Measurements from ENCODE around the gene LAS1L. TPM values are rescaled to one million over a fixed set of nuclear protein-coding genes. Genes with fewer than 3 reads are reported as not detected.
A peak's percentile ranks its signal among the peaks of the same experiment; 100 is the strongest.
"Not testable (repeated sequence)": the region's sequence is repeated elsewhere in the genome, so short reads cannot be mapped to it uniquely, and the experiment has no call there.

LAS1L gene
- total RNA-seq, 2 experiments from 2014 or later = 34.9 to 37.0 TPM

DNA sequence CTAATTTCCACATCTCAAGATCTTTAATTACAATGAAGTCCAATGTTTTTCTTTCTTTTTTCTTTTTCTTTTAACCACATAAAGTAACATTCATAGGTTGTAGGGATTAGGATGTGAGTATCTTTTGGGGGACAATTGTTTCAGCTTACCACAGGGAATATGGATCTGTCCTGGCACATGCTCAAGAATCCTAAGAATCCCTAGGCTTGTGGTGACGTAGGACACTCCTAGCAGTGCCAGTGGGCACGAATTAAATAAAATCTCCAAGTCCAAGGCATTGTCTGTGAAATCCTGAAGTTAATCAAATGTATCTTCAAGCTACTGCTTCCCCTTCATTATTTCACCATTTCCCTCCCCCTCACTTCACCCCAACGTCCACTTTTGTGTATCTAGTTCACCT lies 2.6 kb upstream of the LAS1L start:
- no peak for DNase-seq
- Mint-ChIP-seq H3K4me3 (no peak overlapping the region), H3K27ac (no peak overlapping the region), H3K36me3 (ENCODE audit: low read depth) (peaks cover 9% of the 10 kb centered on the region), H3K27me3 (no peaks in the 10 kb centered on the region), H3K4me1 (peaks cover 22% of the 10 kb centered on the region), H3K9me3 (no peaks in the 10 kb centered on the region)
- ChIA-PET CTCF (interaction anchor here (1.3 to 1.6 kb wide), 2 partner anchors 46 to 1192 kb away, joined by 3 to 4 read pairs; no protein-coding TSS in a partner anchor), POLR2A (no interaction called here)

DNA sequence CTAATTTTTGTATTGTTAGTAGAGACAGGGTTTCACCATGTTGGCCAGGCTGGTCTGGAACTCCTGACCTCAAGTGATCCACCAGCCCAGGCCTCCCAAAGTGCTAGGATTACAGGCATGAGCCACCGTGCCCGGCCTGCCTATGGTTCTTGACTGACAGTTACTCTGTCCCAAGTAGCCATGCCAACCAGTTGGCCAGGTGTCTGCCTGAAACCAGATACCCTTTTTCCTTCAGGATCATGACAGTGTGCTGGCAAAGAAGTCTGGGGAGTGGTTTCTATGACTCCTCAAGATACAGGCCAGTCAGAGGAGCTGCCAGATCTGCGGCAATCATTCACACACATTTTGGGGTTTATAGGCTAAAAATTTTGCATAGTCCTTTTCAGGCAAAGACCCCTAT lies 1.7 kb upstream of the LAS1L start:
- no peaks in the 10 kb centered on the region for H3K27me3 Mint-ChIP-seq
- no peaks in the 10 kb centered on the region for H3K9me3 Mint-ChIP-seq
- POLR2A ChIA-PET = no interaction called here
- H3K36me3 Mint-ChIP-seq (ENCODE audit: low read depth) = peaks cover 15% of the 10 kb centered on the region
- CTCF ChIA-PET = interaction anchor here (1.6 kb wide), 1 partner anchor 47 kb away, joined by 4 read pairs; no protein-coding TSS in a partner anchor
- peaks cover 22% of the 10 kb centered on the region for H3K4me1 Mint-ChIP-seq
- no peak overlapping the region for H3K27ac Mint-ChIP-seq
- H3K4me3 Mint-ChIP-seq = no peak overlapping the region
- DNase-seq = no peak

DNA sequence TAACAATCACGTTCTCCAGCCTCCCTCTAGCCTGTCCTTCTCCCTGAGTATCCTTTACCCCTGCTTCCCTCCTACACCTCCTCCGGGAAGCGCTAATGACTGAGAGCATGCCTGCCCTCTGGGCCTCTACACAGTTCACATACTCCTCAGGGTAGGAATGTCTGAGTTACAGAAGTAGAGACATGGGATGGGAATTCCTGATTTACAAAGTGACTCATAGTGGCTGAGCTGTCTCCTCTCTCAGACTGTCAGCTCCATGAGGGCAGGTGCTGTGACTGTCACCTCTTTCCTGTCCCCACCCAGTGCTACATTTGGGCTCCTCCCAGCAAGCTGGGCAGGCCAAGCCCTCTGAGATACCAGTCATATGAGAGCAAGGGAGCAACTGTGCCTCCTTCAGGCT lies 2.6 kb downstream of the LAS1L start:
- no peaks in the 10 kb centered on the region for H3K9me3 Mint-ChIP-seq
- no peak for DNase-seq
- ChIA-PET CTCF (no interaction called here), POLR2A (no interaction called here)
- peaks cover 22% of the 10 kb centered on the region for H3K4me1 Mint-ChIP-seq
- no peaks in the 10 kb centered on the region for H3K27me3 Mint-ChIP-seq
- H3K36me3 Mint-ChIP-seq (ENCODE audit: low read depth) = peaks cover 27% of the 10 kb centered on the region
- H3K4me3 Mint-ChIP-seq = no peak overlapping the region
- no peak overlapping the region for H3K27ac Mint-ChIP-seq

DNA sequence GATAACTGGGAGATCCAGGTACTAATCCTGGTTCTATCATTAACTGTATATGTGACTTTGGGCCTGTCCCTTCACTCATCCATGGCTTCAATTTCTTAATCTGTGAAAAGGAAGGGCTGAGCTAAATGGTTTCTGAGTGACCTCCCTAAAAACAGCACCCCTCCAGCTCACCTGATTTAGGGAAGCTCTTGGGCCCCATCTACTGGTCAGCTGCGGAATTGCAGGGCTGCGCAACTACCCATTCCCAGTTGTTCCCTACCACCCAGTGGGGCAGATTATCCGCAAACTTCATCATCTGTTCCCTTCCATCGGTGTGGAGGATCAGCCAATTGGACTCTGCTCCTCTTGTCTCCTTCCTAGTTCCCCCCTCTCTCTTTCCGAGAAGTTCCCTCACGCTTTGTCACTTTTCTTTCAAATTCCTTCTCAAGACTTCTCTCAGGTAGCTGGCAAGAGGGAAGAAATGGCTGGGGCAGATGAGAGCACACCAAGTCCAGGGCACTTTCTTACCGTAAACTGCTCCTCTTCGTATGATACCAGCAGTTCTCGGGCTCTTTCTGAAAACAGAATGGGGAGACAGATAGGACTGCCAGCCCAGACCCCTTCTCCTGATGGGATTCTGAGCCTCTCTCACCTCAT lies 5.8 kb downstream of the LAS1L start:
- Mint-ChIP-seq H3K27ac (no peak overlapping the region), H3K4me1 (peaks cover 13% of the 10 kb centered on the region), H3K4me3 (no peak overlapping the region), H3K36me3 (ENCODE audit: low read depth) (peaks cover 33% of the 10 kb centered on the region), H3K9me3 (no peaks in the 10 kb centered on the region), H3K27me3 (no peaks in the 10 kb centered on the region)
- DNase-seq = peak; percentile 48
- POLR2A ChIA-PET = no interaction called here
- CTCF ChIA-PET = interaction anchor here (0.6 to 2.2 kb wide), 10 partner anchors 9 to 1200 kb away, joined by 3 to 10 read pairs (median 3); partner anchors contain the start of gene EDA2R

DNA sequence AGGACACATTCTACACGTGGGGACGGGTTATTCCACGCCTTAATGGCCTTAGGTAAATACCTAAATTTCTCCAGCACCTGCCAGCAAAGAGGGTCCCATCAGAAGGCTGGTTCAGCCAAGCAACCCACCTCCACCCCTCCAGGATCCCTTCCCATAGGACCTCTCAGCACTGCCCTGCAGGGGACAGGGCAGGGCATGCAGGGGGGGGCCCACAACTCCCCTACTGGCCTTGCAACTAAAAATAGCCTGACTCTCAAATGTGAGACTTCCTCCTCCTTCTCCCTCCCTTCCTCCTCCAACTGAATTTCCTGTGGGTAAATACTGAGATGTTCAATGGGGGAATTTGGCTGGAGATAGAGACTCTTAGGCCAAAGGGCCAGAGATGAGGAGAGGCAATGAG lies 6.3 kb downstream of the LAS1L start:
- H3K36me3 Mint-ChIP-seq (ENCODE audit: low read depth) = peaks cover 33% of the 10 kb centered on the region
- H3K9me3 Mint-ChIP-seq = no peaks in the 10 kb centered on the region
- no peak overlapping the region for H3K27ac Mint-ChIP-seq
- peaks cover 8% of the 10 kb centered on the region for H3K4me1 Mint-ChIP-seq
- CTCF ChIA-PET = interaction anchor here (0.6 to 2.2 kb wide), 8 partner anchors 14 to 1200 kb away, joined by 3 to 10 read pairs (median 3); partner anchors contain the start of gene EDA2R
- H3K4me3 Mint-ChIP-seq = no peak overlapping the region
- no peak for DNase-seq
- POLR2A ChIA-PET = no interaction called here
- no peaks in the 10 kb centered on the region for H3K27me3 Mint-ChIP-seq

DNA sequence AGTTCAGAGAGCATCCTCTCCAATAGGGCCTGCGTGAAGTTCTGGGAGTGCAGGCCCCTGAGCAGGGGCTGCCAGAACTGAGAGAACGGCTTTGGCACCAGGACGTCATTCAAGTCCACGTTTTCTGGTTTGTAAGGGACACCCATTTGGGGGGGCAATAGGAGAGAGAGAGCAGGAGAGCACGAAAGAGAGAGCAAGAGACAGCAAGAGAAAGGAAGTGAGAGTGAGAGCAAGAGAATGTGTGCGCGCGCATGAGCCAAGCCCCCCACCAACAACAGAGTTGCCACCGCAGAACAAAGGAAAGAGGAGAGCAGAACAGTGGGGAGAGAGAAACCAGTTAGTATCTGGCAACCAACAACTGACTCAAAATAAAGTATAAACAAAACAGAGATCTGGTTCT lies 10.4 kb downstream of the LAS1L start:
- no peak for DNase-seq
- H3K4me3 Mint-ChIP-seq = no peak overlapping the region
- no peaks in the 10 kb centered on the region for H3K9me3 Mint-ChIP-seq
- CTCF ChIA-PET = no interaction called here
- no peaks in the 10 kb centered on the region for H3K4me1 Mint-ChIP-seq
- no peak overlapping the region for H3K27ac Mint-ChIP-seq
- peaks cover 36% of the 10 kb centered on the region for H3K36me3 Mint-ChIP-seq (ENCODE audit: low read depth)
- POLR2A ChIA-PET = no interaction called here
- H3K27me3 Mint-ChIP-seq = no peaks in the 10 kb centered on the region

DNA sequence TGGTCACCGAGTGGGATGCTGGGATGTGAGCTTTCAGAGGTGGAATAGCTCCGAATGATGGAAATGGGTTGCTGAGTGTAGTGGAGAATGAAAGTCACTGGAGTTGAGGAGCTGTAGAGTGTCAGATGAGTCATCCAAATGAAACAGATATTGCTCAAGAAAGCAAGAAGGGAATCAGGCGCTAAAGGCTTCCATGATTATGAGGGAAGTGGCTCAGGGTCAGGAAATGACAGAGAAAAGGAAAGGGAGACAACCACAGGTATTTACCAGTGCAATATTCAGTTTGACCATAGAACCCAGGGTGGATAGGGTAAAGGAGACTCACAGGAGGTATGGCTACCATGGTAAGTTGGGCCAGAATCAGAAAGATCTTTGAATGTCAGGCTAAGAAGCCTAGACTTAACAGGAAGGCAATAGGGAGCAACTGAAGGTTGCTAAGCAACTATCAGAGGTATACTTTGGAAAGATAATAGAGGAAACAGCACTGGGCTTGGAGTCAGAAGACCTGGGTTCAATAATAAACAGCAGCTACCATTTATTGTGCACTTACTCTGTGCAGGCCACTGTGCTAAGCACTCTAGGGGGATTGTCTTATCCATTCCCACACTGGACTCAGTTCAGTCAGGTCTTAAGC lies 11.7 kb downstream of the LAS1L start:
- Mint-ChIP-seq H3K9me3 (no peaks in the 10 kb centered on the region), H3K27me3 (no peaks in the 10 kb centered on the region), H3K36me3 (ENCODE audit: low read depth) (peaks cover 34% of the 10 kb centered on the region), H3K27ac (no peak overlapping the region), H3K4me1 (no peaks in the 10 kb centered on the region), H3K4me3 (no peak overlapping the region)
- ChIA-PET POLR2A (no interaction called here), CTCF (no interaction called here)
- no peak for DNase-seq

DNA sequence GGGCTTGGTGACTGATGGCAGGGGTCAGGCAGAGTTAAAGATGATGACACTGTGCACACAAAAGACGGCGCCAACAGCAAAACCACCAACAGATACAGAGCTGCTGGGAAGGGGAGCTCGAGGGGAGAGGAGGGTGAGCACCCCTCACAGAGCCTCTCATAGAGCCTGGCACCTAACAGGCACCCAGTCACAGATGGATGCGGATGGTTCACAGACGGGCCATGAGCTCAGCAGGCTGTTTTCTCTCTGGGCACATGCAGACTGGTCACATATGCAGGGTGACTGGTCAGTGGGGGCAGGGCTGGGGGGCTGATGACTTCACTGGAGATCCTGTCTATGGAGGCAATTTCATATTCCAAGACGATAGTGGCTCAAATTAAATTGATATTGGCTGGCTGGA lies 15.1 kb downstream of the LAS1L start:
- POLR2A ChIA-PET, H3K9me3 Mint-ChIP-seq, H3K4me3 Mint-ChIP-seq, H3K4me1 Mint-ChIP-seq, H3K27ac Mint-ChIP-seq, DNase-seq, H3K27me3 Mint-ChIP-seq: not testable (repeated sequence)
- H3K36me3 Mint-ChIP-seq (ENCODE audit: low read depth) = peaks cover 34% of the 10 kb centered on the region
- CTCF ChIA-PET = interaction anchor here (1.3 kb wide), 1 partner anchor 9 kb away, joined by 3 read pairs; no protein-coding TSS in a partner anchor

DNA sequence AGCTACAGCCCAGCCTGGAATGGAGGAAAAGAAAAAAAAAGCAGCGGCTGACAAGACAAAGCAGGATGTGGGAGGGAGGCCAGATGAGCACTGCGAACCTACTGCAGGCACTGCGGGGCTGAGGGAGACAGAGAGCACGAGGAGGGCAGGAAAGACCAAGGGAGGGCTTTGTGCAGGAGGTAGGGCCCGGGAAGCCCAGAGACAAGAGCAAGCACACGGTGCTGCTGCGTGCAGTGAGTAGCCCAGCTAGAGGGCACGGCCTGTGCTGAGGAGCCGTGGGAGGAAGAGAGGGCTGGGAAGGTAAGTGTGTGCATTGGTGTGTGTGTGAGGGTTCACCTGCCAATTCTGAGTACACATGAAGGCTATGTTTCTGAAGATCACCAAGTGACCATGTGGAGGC lies 15.6 kb downstream of the LAS1L start:
- H3K4me1 Mint-ChIP-seq, H3K9me3 Mint-ChIP-seq, H3K27me3 Mint-ChIP-seq, H3K27ac Mint-ChIP-seq, H3K4me3 Mint-ChIP-seq, DNase-seq, POLR2A ChIA-PET: not testable (repeated sequence)
- CTCF ChIA-PET = interaction anchor here (0.7 kb wide), 1 partner anchor 10 kb away, joined by 4 read pairs; no protein-coding TSS in a partner anchor
- H3K36me3 Mint-ChIP-seq (ENCODE audit: low read depth) = peaks cover 29% of the 10 kb centered on the region

DNA sequence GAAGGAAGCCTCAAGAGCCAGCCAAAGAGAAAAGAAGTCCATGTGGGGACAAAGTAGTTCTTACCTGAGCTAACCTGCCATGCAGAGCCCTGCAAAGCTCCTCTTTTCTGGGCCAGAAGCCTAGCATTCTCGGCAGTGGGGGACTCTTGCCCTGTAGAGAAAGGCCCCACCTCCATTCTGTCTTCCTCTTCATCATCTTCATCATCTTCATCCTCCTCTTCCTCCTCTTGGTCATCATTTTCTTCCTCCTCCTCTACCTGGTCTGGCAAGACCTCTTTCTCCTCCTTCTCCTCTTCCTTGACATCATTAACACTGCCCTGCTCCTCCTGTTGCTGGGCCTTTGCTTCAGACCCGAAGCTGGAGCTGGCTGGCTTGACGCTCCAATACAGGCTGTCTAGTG lies 16.7 kb downstream of the LAS1L start:
- ChIA-PET CTCF (no interaction called here), POLR2A (no interaction called here)
- no peaks in the 10 kb centered on the region for H3K9me3 Mint-ChIP-seq

DNA sequence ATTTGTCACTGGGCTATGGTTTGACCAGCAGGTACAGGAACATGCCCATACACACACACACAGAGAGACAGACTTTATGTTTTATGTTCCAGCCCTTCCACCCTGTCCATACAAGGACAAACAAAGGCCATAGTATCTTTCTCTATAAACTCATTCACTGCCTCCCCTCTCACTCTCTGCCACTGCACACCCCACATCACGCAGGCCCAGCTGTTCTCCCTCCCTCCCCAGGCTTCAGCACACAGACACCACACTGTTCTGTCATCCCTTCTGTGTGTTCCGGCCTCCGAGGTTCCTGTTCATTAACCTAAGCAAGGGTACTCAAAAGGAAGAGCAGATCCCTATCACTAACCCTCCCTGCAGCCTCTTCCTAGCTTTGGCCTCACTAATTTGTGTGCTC lies 17.8 kb downstream of the LAS1L start:
- no peak for DNase-seq
- peaks cover 21% of the 10 kb centered on the region for H3K36me3 Mint-ChIP-seq (ENCODE audit: low read depth)
- no peaks in the 10 kb centered on the region for H3K9me3 Mint-ChIP-seq
- H3K4me3 Mint-ChIP-seq = no peak overlapping the region
- CTCF ChIA-PET = no interaction called here
- H3K27ac Mint-ChIP-seq = no peak overlapping the region
- POLR2A ChIA-PET = no interaction called here
- H3K27me3 Mint-ChIP-seq = no peaks in the 10 kb centered on the region
- H3K4me1 Mint-ChIP-seq = no peaks in the 10 kb centered on the region

More for the DNA sequence above, 16.7 kb downstream of the LAS1L start:
- Mint-ChIP-seq H3K36me3 (ENCODE audit: low read depth) (peaks cover 30% of the 10 kb centered on the region), H3K4me3 (no peak overlapping the region), H3K27ac (no peak overlapping the region), H3K27me3 (no peaks in the 10 kb centered on the region), H3K4me1 (no peaks in the 10 kb centered on the region)
- DNase-seq = no peak

DNA sequence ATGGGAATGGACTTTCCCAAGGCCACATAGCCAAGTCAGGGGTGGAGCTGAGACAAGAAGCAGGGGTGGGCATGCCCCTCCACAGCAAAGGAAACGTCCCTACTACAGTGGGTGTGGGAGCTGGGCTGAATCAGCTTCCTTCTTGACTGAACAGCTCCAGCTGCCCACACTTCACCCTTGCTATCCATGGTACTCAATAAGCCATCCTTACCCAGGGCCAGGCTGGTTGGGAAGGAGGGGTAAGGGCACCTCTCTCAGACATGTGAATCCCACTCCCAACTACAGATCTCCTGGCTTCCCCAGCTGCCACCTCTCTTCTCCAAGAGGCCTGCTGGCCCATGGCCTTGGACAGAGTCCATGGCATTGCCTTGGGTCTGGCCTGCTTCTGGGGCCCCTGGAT lies 21.0 kb downstream of the LAS1L start:
- Mint-ChIP-seq H3K9me3 (no peaks in the 10 kb centered on the region), H3K36me3 (ENCODE audit: low read depth) (peaks cover 9% of the 10 kb centered on the region), H3K4me3 (no peak overlapping the region), H3K27me3 (no peaks in the 10 kb centered on the region), H3K27ac (no peak overlapping the region), H3K4me1 (no peaks in the 10 kb centered on the region)
- ChIA-PET CTCF (interaction anchor here (1.4 to 2.4 kb wide), 2 partner anchors 15 kb away, joined by 4 to 9 read pairs; no protein-coding TSS in a partner anchor), POLR2A (no interaction called here)
- no peak for DNase-seq

DNA sequence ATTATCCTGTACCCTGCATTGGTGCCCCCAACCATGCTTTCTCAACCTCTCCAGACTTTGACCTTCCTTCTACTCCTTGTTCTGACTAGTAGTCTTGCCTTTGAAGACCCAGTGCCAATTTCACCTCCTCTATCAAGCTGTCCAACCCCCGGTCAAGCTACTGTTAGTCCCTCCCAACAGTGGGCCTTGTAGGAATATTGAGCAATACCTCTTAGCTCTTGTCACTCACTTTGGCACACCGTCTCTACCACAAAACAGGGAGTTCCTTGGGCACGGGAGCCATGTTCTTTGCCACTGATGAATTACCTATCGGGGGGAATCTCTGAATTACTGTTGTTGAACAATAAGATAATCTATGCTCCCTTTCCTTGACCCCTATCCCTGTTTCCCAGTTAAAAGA lies 25.2 kb downstream of the LAS1L start:
- H3K27me3 Mint-ChIP-seq = no peaks in the 10 kb centered on the region
- H3K4me1 Mint-ChIP-seq = no peaks in the 10 kb centered on the region
- H3K4me3 Mint-ChIP-seq = no peak overlapping the region
- ChIA-PET POLR2A (no interaction called here), CTCF (no interaction called here)
- no peak overlapping the region for H3K27ac Mint-ChIP-seq
- no peak for DNase-seq
- peaks cover 12% of the 10 kb centered on the region for H3K36me3 Mint-ChIP-seq (ENCODE audit: low read depth)
- H3K9me3 Mint-ChIP-seq = no peaks in the 10 kb centered on the region

DNA sequence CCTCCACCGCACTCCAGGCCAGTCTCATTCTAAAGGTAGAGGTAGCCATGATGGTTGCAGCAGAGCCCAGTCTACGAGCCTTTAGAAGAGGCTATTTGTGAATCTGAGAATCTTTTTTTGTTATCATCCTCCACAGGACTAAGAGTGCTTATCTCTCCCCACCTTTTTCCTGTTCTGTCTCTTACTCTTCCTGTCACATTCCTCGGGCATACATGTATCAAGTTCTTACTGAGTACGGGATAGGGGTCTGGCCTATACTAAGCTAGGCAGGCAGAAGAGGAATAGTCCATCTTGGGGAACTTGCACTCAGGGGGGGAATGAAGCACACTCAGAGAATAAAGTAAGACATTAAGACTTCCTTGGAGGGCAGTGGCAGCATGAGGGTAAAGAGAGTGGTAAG lies 25.7 kb downstream of the LAS1L start:
- no peaks in the 10 kb centered on the region for H3K4me1 Mint-ChIP-seq
- no peak overlapping the region for H3K27ac Mint-ChIP-seq
- ChIA-PET CTCF (no interaction called here), POLR2A (no interaction called here)
- H3K27me3 Mint-ChIP-seq = no peaks in the 10 kb centered on the region
- H3K9me3 Mint-ChIP-seq = no peaks in the 10 kb centered on the region
- no peak overlapping the region for H3K4me3 Mint-ChIP-seq
- DNase-seq = no peak
- peaks cover 12% of the 10 kb centered on the region for H3K36me3 Mint-ChIP-seq (ENCODE audit: low read depth)
